ENCODE results near the gene PITPNC1. TPM values are rescaled to one million over a fixed set of nuclear protein-coding genes. Genes with fewer than 3 reads are reported as not detected.

The PITPNC1 gene
- total RNA-seq, 1 experiment from 2014 or later = 35.5 TPM

GRCh38 chr17:67439269-67439668 is 62.2 kb downstream of the PITPNC1 start:
- Histone ChIP-seq H3K4me1 (ENCODE audit: insufficient read depth, low read length, poor library complexity, severe bottlenecking) (peaks cover 35% of the 10 kb centered on the region), H3K36me3 (ENCODE audit: insufficient read depth, low read length, poor library complexity, severe bottlenecking) (no peaks in the 10 kb centered on the region), H3K9me3 (ENCODE audit: low read depth, low read length, poor library complexity, severe bottlenecking) (no peaks in the 10 kb centered on the region), H3K4me3 (ENCODE audit: low read depth, low read length, poor library complexity, severe bottlenecking) (no peak overlapping the region), H3K27ac (ENCODE audit: low read depth, low read length, poor library complexity, severe bottlenecking) (no peak overlapping the region), H3K27me3 (replicated peaks; ENCODE audit: insufficient read depth, low read depth, low read length, poor library complexity) (no peaks in the 10 kb centered on the region)
- ChIA-PET POLR2A (ENCODE audit: low non-redundant PET) (no interaction called here), CTCF (no interaction called here)
- DNase-seq (ENCODE audit: low spot score) = no peak
- intact Hi-C loops (cut with micrococcal nuclease; ENCODE audit: unreplicated experiment) = no loop called here
- BruUV-seq (replicated peaks) = no TSS peak
- TF ChIP-seq EZH2 (IDR thresholded peaks at IDR 0.05; ENCODE audit: borderline replicate concordance, low read depth, low read length, poor library complexity, severe bottlenecking) (no peak), CTCF (conservative IDR thresholded peaks at IDR 0.05; ENCODE audit: low read depth, low read length) (no peak)

GRCh38 chr17:67440277-67441051 is 63.4 kb downstream of the PITPNC1 start:
- intact Hi-C loops (cut with micrococcal nuclease; ENCODE audit: unreplicated experiment) = loop anchor here (2.0 to 5.0 kb wide), 2 partner anchors 38 to 62 kb away; no protein-coding TSS in a partner anchor
- TF ChIP-seq EZH2 (IDR thresholded peaks at IDR 0.05; ENCODE audit: borderline replicate concordance, low read depth, low read length, poor library complexity, severe bottlenecking) (no peak), CTCF (conservative IDR thresholded peaks at IDR 0.05; ENCODE audit: low read depth, low read length) (no peak)
- ChIA-PET CTCF (interaction anchor here (0.6 to 2.7 kb wide), 4 partner anchors 35 to 248 kb away, joined by 3 to 20 read pairs (median 9); no protein-coding TSS in a partner anchor), POLR2A (ENCODE audit: low non-redundant PET) (interaction anchor here (0.6 to 0.7 kb wide), 2 partner anchors 39 to 1093 kb away, joined by 3 to 4 read pairs; no protein-coding TSS in a partner anchor)
- Histone ChIP-seq H3K27ac (ENCODE audit: low read depth, low read length, poor library complexity, severe bottlenecking) (peak overlapping the region; percentile 90), H3K27me3 (replicated peaks; ENCODE audit: insufficient read depth, low read depth, low read length, poor library complexity) (no peaks in the 10 kb centered on the region), H3K36me3 (ENCODE audit: insufficient read depth, low read length, poor library complexity, severe bottlenecking) (no peaks in the 10 kb centered on the region), H3K9me3 (ENCODE audit: low read depth, low read length, poor library complexity, severe bottlenecking) (no peaks in the 10 kb centered on the region), H3K4me1 (ENCODE audit: insufficient read depth, low read length, poor library complexity, severe bottlenecking) (peaks cover 47% of the 10 kb centered on the region), H3K4me3 (ENCODE audit: low read depth, low read length, poor library complexity, severe bottlenecking) (peak overlapping the region; percentile 39)
- BruUV-seq (replicated peaks) = no TSS peak
- no peak for DNase-seq (ENCODE audit: low spot score)

- TSS peak; percentile 60 for BruUV-seq (replicated peaks)
- POLR2A ChIA-PET (ENCODE audit: low non-redundant PET) = interaction anchor here (0.6 to 1.0 kb wide), 3 partner anchors 9 to 1092 kb away, joined by 3 to 4 read pairs (median 3); no protein-coding TSS in a partner anchor
- H3K4me1 ChIP-seq (ENCODE audit: insufficient read depth, low read length, poor library complexity, severe bottlenecking) = peaks cover 55% of the 10 kb centered on the region
Observed at GRCh38 chr17:67441052-67441895, 64.2 kb downstream of the PITPNC1 start.

More at GRCh38 chr17:67441052-67441895, 64.2 kb downstream of the PITPNC1 start:
- peak overlapping the region; percentile 90 for H3K27ac ChIP-seq (ENCODE audit: low read depth, low read length, poor library complexity, severe bottlenecking)
- no peaks in the 10 kb centered on the region for H3K27me3 ChIP-seq (replicated peaks; ENCODE audit: insufficient read depth, low read depth, low read length, poor library complexity)
- peak overlapping the region; percentile 39 for H3K4me3 ChIP-seq (ENCODE audit: low read depth, low read length, poor library complexity, severe bottlenecking)
- CTCF ChIA-PET = interaction anchor here (0.6 to 2.7 kb wide), 6 partner anchors 25 to 247 kb away, joined by 3 to 20 read pairs (median 6); no protein-coding TSS in a partner anchor
- intact Hi-C loops (cut with micrococcal nuclease; ENCODE audit: unreplicated experiment) = loop anchor here (2.0 to 5.0 kb wide), 2 partner anchors 39 to 62 kb away; no protein-coding TSS in a partner anchor
- peak; percentile 90 for DNase-seq (ENCODE audit: low spot score)
- no peak for TF ChIP-seq EZH2 (IDR thresholded peaks at IDR 0.05; ENCODE audit: borderline replicate concordance, low read depth, low read length, poor library complexity, severe bottlenecking)
- no peak for TF ChIP-seq CTCF (conservative IDR thresholded peaks at IDR 0.05; ENCODE audit: low read depth, low read length)
- no peaks in the 10 kb centered on the region for H3K36me3 ChIP-seq (ENCODE audit: insufficient read depth, low read length, poor library complexity, severe bottlenecking)
- no peaks in the 10 kb centered on the region for H3K9me3 ChIP-seq (ENCODE audit: low read depth, low read length, poor library complexity, severe bottlenecking)

Data from A673 (cell line).